Measurements from ENCODE around the gene PKD1. TPM values are rescaled to one million over a fixed set of nuclear protein-coding genes. Genes with fewer than 3 reads are reported as not detected.

The PKD1 gene
- total RNA-seq, 1 donor from 2014 or later, result 78.4 TPM

Other genes starting within 250 kb of the PKD1 start
- not detected in 2 replicates for gene HS3ST6, start 217.5 kb downstream of the PKD1 start, total RNA-seq
- gene MSRB1, start 192.7 kb downstream of the PKD1 start, total RNA-seq, result 24.4 and 26.6 TPM in 2 replicates
- gene RPL3L, start 181.2 kb downstream of the PKD1 start, total RNA-seq, result not detected in 2 replicates
- 118 and 120 TPM in 2 replicates for gene NDUFB10, start 176.4 kb downstream of the PKD1 start, total RNA-seq
- gene RPS2, start 171.1 kb downstream of the PKD1 start, total RNA-seq, result 2,266 and 2,280 TPM in 2 replicates
- 0.27 TPM in 1 of 2 replicates, not detected in the other for gene RNF151, start 169.0 kb downstream of the PKD1 start, total RNA-seq
- gene TBL3, start 163.8 kb downstream of the PKD1 start, total RNA-seq, result 36.2 and 39.6 TPM in 2 replicates
- 0.37 and 0.61 TPM in 2 replicates for gene NOXO1, start 154.4 kb downstream of the PKD1 start, total RNA-seq
- 26.4 and 32.7 TPM in 2 replicates for gene GFER, start 151.7 kb downstream of the PKD1 start, total RNA-seq
- gene SYNGR3, start 145.9 kb downstream of the PKD1 start, total RNA-seq, result 20.8 and 23.2 TPM in 2 replicates
- gene ZNF598, start 126.1 kb downstream of the PKD1 start, total RNA-seq, result 71.1 and 73.9 TPM in 2 replicates
- gene NPW, start 116.1 kb downstream of the PKD1 start, total RNA-seq, result 0.37 and 1.1 TPM in 2 replicates
- gene NHERF2, start 109.0 kb downstream of the PKD1 start, total RNA-seq, result 1.9 and 2.4 TPM in 2 replicates
- gene NTHL1, start 88.1 kb downstream of the PKD1 start, total RNA-seq, result 24.2 and 31.1 TPM in 2 replicates
- 130 and 131 TPM in 2 replicates for gene TSC2, start 87.9 kb downstream of the PKD1 start, total RNA-seq
- gene RAB26, start 12.7 kb upstream of the PKD1 start, total RNA-seq, result 0.44 TPM in 1 of 2 replicates, not detected in the other
- 56.7 and 57.3 TPM in 2 replicates for gene TRAF7, start 19.9 kb upstream of the PKD1 start, total RNA-seq
- gene CASKIN1, start 60.7 kb upstream of the PKD1 start, total RNA-seq, result 0.05 TPM in 2 replicates
- 36.8 and 38.3 TPM in 2 replicates for gene MLST8, start 69.6 kb upstream of the PKD1 start, total RNA-seq
- 7.6 and 12.5 TPM in 2 replicates for gene BRICD5, start 75.0 kb upstream of the PKD1 start, total RNA-seq
- gene PGP, start 78.9 kb upstream of the PKD1 start, total RNA-seq, result 22.3 and 24.0 TPM in 2 replicates
- 30.5 and 33.8 TPM in 2 replicates for gene E4F1, start 87.7 kb upstream of the PKD1 start, total RNA-seq
- 3.1 and 3.2 TPM in 2 replicates for gene DNASE1L2, start 100.5 kb upstream of the PKD1 start, total RNA-seq
- 30.1 and 33.4 TPM in 2 replicates for gene ECI1, start 115.7 kb upstream of the PKD1 start, total RNA-seq
- 260 and 261 TPM in 2 replicates for gene RNPS1, start 132.2 kb upstream of the PKD1 start, total RNA-seq
- 7.3 and 7.9 TPM in 2 replicates for gene ABCA3, start 204.8 kb upstream of the PKD1 start, total RNA-seq